GM20000 (cell line): ENCODE data around the gene CCDC91.

Experiments
- DNase-seq: peaks from one replicate; pipeline ENCODE4 v3.0.0; 2012; ENCODE audit warnings: low spot score
- TF ChIP-seq, protein P1 (sequence below): IDR thresholded peaks from 2 replicates; pipeline ENCODE4 v1.5.1; 2012; ENCODE audit warnings: mild to moderate bottlenecking, control low read depth; ENCODE audit errors: extremely low read depth, missing control alignments

Gene CCDC91

DNA sequence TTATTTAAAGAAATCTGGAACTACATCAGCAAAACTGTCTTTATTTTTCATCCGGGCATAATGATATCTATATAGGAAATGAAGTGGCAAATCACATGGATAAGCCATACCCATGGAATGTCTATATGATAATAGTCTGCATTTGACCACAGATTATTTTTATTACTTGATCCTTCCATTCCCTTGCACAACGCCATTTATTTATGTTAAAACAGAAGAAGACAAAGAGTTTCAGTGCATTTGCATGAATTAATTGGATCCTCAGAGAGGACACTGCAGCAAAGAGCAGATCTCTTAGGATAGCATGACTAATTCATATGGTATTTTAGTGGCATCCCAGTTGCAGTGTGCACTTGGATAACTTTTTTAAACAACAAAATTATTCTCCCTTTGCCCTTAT is 345.0 kb downstream of the CCDC91 start:
- no peak for DNase-seq
- TF ChIP-seq, protein P1, sequence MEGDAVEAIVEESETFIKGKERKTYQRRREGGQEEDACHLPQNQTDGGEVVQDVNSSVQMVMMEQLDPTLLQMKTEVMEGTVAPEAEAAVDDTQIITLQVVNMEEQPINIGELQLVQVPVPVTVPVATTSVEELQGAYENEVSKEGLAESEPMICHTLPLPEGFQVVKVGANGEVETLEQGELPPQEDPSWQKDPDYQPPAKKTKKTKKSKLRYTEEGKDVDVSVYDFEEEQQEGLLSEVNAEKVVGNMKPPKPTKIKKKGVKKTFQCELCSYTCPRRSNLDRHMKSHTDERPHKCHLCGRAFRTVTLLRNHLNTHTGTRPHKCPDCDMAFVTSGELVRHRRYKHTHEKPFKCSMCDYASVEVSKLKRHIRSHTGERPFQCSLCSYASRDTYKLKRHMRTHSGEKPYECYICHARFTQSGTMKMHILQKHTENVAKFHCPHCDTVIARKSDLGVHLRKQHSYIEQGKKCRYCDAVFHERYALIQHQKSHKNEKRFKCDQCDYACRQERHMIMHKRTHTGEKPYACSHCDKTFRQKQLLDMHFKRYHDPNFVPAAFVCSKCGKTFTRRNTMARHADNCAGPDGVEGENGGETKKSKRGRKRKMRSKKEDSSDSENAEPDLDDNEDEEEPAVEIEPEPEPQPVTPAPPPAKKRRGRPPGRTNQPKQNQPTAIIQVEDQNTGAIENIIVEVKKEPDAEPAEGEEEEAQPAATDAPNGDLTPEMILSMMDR, result no peak

DNA sequence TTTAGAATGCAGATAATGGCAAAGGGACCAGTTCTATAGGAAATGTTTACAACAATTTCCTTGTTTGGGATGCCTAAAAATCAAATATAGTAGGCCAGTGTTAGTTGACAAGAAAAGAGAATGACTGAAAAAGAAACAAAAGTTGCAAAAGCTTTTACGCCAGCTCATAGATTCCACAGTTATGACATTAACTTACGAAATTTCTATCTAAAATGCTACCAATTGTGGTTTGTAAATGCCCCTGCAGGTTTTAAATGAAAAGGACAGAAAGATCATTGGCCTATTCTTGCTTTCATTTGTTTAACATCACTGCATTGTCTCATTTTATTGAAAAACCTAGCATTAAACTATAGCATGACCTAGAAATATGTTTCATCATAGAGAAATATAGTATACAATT is 345.8 kb downstream of the CCDC91 start:
- no peak for DNase-seq
- TF ChIP-seq, protein P1, result no peak

DNA sequence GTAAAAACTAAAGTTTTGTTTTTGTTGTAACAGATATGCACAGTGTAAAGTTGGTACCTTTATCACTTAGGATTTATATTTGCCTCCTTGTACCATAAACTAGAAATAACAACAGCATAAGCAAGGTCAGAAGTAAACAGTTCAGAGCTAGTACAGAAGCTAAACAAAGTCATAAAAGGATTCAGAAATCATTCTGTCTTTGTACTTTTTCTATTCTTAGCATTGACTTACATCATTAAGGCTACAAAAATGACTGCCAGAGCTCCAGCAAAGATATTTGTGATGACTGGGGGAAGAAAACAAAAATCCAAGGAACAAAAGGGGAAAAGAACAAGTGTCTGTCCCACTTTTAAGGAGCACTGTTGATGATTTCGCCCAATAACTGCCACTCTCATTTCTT is 347.2 kb downstream of the CCDC91 start:
- TF ChIP-seq, protein P1, result no peak
- DNase-seq, result no peak

DNA sequence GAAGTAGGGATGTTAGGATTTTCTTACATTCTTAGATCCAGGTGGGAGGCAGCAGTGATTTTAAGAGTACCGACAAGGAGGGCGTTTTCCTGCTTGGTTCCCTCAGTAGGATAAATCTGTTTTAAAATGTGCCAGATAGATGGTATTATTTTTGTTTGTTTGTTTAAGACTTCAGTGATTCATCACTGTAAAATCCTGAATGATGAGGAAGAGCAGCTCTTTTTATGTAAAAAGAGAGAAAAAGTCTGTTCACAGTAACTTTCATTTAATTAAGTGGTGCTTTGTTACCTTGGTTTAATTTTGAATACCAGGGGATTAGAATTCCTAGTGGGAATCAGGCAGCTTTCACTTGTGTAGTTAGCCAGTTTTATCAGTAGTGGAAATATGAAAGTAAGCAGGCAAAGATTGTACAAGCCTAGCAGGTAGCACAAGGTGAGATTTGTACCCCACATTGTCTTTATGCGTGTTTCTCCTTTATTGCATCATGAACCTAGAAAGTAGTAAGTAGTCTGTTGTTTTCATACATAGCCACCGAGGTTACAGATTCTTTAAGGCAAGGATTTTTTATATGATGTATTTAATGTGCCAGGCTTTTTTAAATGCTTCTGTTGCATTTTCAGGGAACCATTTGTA is 349.6 kb downstream of the CCDC91 start:
- TF ChIP-seq, protein P1, result no peak
- no peak for DNase-seq

DNA sequence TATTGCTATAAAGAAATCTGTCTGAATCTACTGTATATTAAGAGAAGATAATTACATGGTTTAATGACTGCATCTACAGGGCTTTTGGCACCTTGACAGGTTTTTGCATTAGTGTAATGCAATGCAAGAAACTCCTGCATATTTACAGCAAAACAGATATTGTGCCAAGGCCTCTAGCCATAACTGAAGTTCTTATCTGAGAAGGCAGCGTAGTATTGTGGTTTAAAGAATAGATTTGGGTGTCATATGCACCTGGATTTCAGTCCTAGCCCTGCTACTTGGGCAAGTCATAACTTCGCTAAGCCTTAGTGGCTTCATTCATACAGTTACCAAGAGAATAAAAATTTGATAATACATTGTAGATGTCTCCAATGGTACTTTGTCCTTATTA is 350.1 kb downstream of the CCDC91 start:
- DNase-seq, result no peak

DNA sequence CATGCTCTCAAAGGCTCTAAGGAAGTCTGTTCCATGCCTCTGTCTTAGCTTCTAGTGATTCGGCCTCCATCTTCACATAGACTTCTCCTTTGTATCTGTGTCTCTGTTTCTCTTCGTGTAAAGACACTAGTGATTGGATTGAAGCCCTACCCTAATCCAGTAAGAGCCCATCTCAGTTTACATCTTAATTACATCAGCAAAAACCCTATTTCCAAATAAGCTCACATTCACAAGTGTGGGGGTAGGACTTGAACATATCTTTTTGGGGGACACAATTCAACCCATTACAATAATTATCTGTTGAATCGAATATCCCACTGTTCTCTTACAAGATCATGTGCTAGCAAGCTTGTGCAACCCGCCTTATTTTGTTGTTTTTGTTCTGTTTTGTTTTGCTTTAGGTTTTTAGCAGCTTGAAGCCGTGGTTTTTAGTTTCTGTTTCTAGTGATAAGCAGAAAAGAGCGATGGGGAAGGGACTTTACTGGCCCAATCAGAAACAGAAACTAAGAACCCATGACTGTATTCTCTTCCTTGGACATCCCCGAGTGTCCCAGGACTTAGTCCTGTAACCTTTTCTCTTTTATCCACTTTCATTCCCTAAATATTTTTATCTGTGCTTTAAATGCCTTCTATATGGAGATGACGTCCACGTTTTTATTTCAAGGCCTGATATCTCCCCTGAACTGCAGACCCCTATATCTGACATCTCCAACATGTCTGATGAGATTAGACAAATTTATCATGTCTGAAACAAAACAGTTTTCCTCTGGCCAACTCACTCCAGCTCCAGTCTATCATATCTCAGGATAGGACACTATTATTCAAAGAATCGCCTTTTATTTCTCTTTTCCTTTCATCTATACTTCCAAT is 353.0 kb downstream of the CCDC91 start:
- TF ChIP-seq, protein P1, result no peak
- peak; percentile 8 for DNase-seq

More for the DNA sequence above, 350.1 kb downstream of the CCDC91 start:
- TF ChIP-seq, protein P1, result no peak

DNA sequence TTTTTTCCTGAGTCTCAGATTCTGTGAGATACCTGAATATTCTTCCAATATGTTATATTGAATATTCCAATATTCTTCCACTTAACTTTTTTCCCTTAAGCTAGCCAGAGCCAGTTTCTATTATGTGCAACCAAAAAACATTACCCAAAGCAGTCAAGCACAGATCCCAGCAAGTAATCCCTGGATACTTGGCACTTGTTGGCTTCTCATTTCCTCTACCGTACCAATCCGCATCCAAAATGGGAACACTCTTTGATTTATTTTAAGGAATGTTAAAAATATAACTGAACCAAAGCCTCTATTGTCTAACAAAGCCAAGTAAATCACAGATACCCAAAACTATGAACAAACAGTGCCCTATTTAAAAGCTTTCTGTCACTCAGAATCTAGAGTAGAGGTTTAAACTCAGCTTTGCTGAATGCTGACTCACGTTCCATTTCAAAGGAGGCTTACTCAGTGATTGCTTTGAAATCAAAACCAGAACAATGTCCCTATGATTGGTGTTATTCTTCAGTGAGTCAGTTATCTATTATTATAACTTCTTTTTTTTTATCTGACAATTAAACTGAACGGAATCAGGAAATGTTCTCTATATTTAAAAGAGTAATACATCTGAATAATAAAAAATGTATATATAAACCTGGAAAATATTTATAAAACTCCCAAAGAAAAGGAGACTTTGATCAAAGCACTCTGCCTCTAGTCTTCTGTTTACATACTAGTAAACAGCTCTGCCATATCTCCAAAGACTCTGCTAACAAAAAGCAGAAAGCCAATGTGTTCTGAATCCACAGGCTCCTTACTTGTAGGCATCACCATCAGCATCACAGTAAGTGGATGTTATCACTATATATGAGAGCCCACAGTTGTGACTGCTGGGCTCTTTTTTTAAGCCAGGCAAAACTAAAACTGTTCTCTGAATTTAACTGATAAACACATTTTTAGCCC is 360.8 kb downstream of the CCDC91 start:
- DNase-seq, result no peak

More for the DNA sequence above, 360.8 kb downstream of the CCDC91 start:
- TF ChIP-seq, protein P1, result no peak
